ENCODE results near the gene ELOB.
"Not testable (repeated sequence)": the region's sequence is repeated elsewhere in the genome, so short reads cannot be mapped to it uniquely, and the experiment has no call there.

The ELOB gene

DNA sequence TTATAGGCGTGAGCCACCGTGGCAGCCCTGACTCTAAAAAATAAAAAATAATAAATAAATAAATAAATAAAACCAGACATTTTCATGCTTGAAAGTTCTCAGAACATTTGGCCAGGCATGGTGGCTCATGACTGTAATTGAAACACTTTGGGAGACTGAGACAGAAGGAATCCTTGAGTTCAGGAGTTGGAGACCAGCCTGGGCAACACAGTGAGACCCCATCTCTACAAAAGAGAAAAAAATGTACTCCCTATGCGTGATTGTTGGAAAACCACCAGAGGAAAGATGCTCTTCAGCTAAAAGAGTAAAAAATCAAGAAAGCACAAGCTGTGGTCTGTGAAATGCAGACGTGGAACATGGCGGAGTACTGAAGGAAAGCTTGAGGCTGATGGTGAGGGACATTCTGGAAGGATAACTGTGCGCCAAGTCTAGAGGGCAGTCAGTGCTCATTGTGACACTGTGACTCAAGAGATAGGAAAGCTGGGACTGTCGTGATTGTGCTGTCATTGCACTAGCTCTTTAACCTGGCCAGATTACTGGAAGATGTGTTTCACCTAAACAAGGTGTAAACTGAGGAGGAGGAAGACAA, 52.9 kb downstream of the ELOB start:
- no peak for DNase-seq (ENCODE audit: low read depth in 1 of 2, low spot score in 1 of 2)

DNA sequence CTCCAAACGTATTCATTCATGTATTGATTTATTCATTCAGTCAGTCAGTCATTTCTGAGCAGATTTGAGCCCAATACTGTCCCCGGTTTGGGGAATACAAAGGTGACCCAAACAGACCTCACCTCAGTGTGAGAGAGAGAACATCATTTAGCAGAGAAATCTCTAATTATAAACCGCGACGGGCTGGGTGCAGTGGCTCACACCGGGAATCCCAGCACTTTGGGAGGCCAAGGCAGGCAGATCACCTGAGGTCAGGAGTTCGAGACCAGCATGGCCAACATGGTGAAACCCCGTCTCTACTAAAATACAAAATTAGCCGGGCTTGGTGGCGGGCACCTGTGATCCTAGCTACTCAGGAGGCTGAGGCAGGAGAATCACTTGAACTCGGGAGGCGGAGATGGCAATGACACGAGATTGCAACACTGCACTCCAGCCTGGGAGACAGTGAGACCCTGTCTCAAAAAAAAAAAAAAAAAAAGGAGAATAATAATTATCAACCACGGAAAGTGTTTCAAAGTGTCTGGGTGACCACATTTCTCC, 55.4 kb downstream of the ELOB start:
- DNase-seq (ENCODE audit: low read depth in 1 of 2, low spot score in 1 of 2): not testable (repeated sequence)
